HepG2 (cell line): ENCODE results near the gene HOXA4. TPM values are rescaled to one million over a fixed set of nuclear protein-coding genes. Genes with fewer than 3 reads are reported as not detected.

ENCODE experiments used
- ERF ChIP-seq: IDR thresholded peaks from 2 replicates; pipeline ENCODE4 v1.6.1; 2018; ENCODE audit warnings: missing biosample characterization, missing genetic modification reagents
- HNRNPLL ChIP-seq: fragments of 200-400 bp; formaldehyde crosslinking; IDR thresholded peaks from 2 replicates; pipeline ENCODE4 v1.6.1; 2017; ENCODE audit warnings: mild to moderate bottlenecking, low read depth, low read length; ENCODE audit not compliant: poor library complexity, severe bottlenecking
- KDM2A ChIP-seq: sonication (generic); formaldehyde crosslinking; IDR thresholded peaks from 2 replicates; pipeline ENCODE4 v1.4.0; 2020; ENCODE audit warnings: low read depth, missing genetic modification reagents, borderline replicate concordance
- KLF16 ChIP-seq, 2 experiments: sonication (generic) in 1 of 2; formaldehyde crosslinking in 1 of 2; IDR thresholded peaks; 2 replicates each; pipeline versions ENCODE4 v1.6.1 to v1.8.0; 2016 to 2023; ENCODE audit warnings: missing genetic modification reagents in 2 of 2, missing compliant biosample characterization in 1 of 2
- LCORL ChIP-seq, 2 experiments: fragments of 450-650 bp in 1 of 2; sonication (generic) in 1 of 2; formaldehyde crosslinking in 1 of 2; IDR thresholded peaks; 2 replicates each; pipeline versions ENCODE4 v1.5.0 to v1.6.1; 2017 to 2020; ENCODE audit warnings: antibody characterized with exemption in 1 of 2, missing genetic modification reagents in 1 of 2
- MEIS1 ChIP-seq: sonication (generic); formaldehyde crosslinking; IDR thresholded peaks from 2 replicates; pipeline ENCODE4 v1.9.0; 2021; ENCODE audit warnings: mild to moderate bottlenecking, missing genetic modification reagents, moderate library complexity, borderline replicate concordance
- MTF2 ChIP-seq: sonication (generic); formaldehyde crosslinking; IDR thresholded peaks from 2 replicates; pipeline ENCODE4 v1.5.0; 2020; ENCODE audit warnings: missing genetic modification reagents, borderline replicate concordance
- ONECUT2 ChIP-seq: sonication (generic); formaldehyde crosslinking; IDR thresholded peaks from 2 replicates; pipeline ENCODE4 v1.4.0; 2020; ENCODE audit warnings: missing genetic modification reagents
- PATZ1 ChIP-seq: sonication (generic); formaldehyde crosslinking; IDR thresholded peaks from 2 replicates; pipeline ENCODE4 v1.4.0; 2020; ENCODE audit warnings: missing genetic modification reagents
- ZBTB20 ChIP-seq: sonication (generic); formaldehyde crosslinking; IDR thresholded peaks from 2 replicates; pipeline ENCODE4 v1.8.1; 2023; ENCODE audit warnings: missing genetic modification reagents, low read depth, mild to moderate bottlenecking, borderline replicate concordance
- ZC3H13 ChIP-seq: sonication (generic); formaldehyde crosslinking; IDR thresholded peaks from 2 replicates; pipeline ENCODE4 v1.8.1; 2023; ENCODE audit warnings: mild to moderate bottlenecking, missing genetic modification reagents, moderate library complexity
- ZNF142 ChIP-seq: sonication (generic); formaldehyde crosslinking; IDR thresholded peaks from 2 replicates; pipeline ENCODE4 v1.4.0; 2020; ENCODE audit warnings: missing genetic modification reagents
- ZNF160 ChIP-seq: sonication (generic); formaldehyde crosslinking; IDR thresholded peaks from 2 replicates; pipeline ENCODE4 v1.8.0; 2022; ENCODE audit warnings: mild to moderate bottlenecking, inconsistent platforms, missing genetic modification reagents
- ZNF264 ChIP-seq: sonication (generic); formaldehyde crosslinking; IDR thresholded peaks from 2 replicates; pipeline ENCODE4 v1.4.0; 2020; ENCODE audit warnings: missing genetic modification reagents
- ZNF331 ChIP-seq: sonication (generic); formaldehyde crosslinking; IDR thresholded peaks from 2 replicates; pipeline ENCODE4 v1.4.0; 2020; ENCODE audit warnings: missing genetic modification reagents
- ZNF350 ChIP-seq: sonication (generic); formaldehyde crosslinking; IDR thresholded peaks from 2 replicates; pipeline ENCODE4 v1.4.0; 2020; ENCODE audit warnings: mild to moderate bottlenecking, low read depth, missing genetic modification reagents, borderline replicate concordance
- ZNF557 ChIP-seq: sonication (generic); formaldehyde crosslinking; IDR thresholded peaks from 2 replicates; pipeline ENCODE4 v1.4.0; 2020; ENCODE audit warnings: missing genetic modification reagents
- polyA plus RNA-seq, 8 experiments: library from polyadenylated mRNA; depleted of rRNA in 3 of 8; stranded (reverse) in 7 of 8; unstranded in 1 of 8; fragments of >200 nt; fragmentation: Illumina TruSeq in 4 of 8; extraction: Trizol in 4 of 8; gene quantifications; 2 replicates each; pipeline versions ENCODE4 v1.2.1 to v1.2.3, GENCODE V29; 2011 to 2016; ENCODE audit warnings: low read depth in 4 of 8, missing spikeins in 1 of 8, mixed read lengths in 1 of 8; ENCODE audit not compliant: insufficient read depth in 1 of 8
- total RNA-seq, 5 experiments: library from RNA; depleted of rRNA; stranded (reverse); fragments of >200 nt; fragmentation: Illumina TruSeq; extraction: Trizol; gene quantifications; 2 replicates each; pipeline ENCODE4 v1.2.3, GENCODE V29; 2016; ENCODE audit warnings: low read depth in 1 of 5
- TF ChIP-seq, protein P1 (sequence below): sonication (generic); formaldehyde crosslinking; IDR thresholded peaks from 2 replicates; pipeline ENCODE4 v1.5.0; 2020; ENCODE audit warnings: missing genetic modification reagents

The HOXA4 gene
- total and polyA plus RNA-seq, 2 of the 13 experiments (the other 11 are each of a cell fraction or from before 2014, with no cell fraction given): 2.4 to 5.4 TPM

DNA sequence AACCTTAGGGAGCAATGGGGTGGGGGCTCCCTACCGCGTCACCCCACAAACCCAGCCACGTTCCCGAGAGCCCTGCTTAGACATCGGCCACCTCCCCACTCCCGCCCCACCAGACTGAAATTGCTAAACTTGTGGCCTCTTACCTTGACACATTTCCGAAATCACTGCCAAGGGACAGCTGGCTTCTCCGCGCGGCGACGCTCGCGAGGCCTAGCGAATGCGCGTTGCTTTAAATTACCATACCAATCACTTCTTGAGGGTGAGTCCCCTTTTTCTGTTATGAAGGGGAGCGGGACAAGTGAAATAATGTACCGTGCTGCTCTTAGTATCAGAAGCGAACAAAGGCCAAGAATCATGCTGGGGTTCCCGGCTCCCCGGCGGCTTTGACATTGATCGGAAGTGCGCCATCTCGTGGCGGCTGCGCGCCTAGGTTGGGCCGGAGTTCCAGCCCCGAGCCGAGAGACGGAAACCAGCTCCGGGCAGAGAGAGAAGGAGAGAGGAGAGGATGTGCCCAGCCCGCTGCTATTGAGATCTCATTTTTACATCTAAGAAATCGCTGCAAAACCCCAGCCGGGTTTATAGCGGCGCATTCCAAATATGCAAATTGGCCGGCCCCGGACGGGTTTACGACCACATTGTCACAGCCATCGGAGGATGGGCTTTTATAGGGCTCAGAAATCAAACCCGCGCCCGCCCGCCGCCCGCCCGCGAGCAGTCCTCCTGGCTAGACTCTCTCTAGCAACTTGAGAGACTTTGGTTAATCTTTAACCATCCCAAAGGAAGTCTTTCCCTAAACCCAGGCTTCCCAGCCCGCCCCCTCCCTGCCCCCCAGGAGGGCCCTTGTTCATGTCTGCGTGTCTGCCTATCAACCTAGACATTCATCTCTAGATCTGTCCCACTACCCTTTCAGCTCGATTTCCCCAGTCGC is 49.2 kb upstream of the HOXA4 start (continued):
- TF ChIP-seq MEIS1 (CRISPR knock-in tag) (peak; percentile 54; the same call in 1 of the 2 replicates), ZBTB20 (CRISPR knock-in tag) (no peak), ZC3H13 (CRISPR knock-in tag) (no peak), MTF2 (CRISPR knock-in tag) (peak; percentile 87; the same call in 1 of the 2 replicates), KDM2A (CRISPR knock-in tag) (peak; percentile 64), ZNF160 (CRISPR knock-in tag) (no peak), ZNF142 (CRISPR knock-in tag) (peak; percentile 98), PATZ1 (CRISPR knock-in tag) (peak; percentile 26; the same call in 1 of the 2 replicates), ZNF557 (no peak), ZNF350 (CRISPR knock-in tag) (no peak), ONECUT2 (CRISPR knock-in tag) (0 out of 2 replicates have a peak, but pooled peaks have one; percentile 41), LCORL (IDR thresholded peaks at IDR 0.05) (no peak), LCORL (CRISPR knock-in tag; IDR thresholded peaks at IDR 0.05) (0 out of 2 replicates have a peak, but pooled peaks have one; percentile 16), KLF16 (CRISPR knock-in tag; IDR thresholded peaks at IDR 0.05) (no peak), ZNF331 (no peak), ZNF264 (CRISPR knock-in tag) (no peak), HNRNPLL (peak; percentile 26), ERF (CRISPR knock-in tag) (no peak)
- TF ChIP-seq, protein P1, sequence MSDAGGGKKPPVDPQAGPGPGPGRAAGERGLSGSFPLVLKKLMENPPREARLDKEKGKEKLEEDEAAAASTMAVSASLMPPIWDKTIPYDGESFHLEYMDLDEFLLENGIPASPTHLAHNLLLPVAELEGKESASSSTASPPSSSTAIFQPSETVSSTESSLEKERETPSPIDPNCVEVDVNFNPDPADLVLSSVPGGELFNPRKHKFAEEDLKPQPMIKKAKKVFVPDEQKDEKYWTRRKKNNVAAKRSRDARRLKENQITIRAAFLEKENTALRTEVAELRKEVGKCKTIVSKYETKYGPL (CRISPR knock-in tag): no peak
